ENCODE data around the gene RUVBL2. TPM values are rescaled to one million over a fixed set of nuclear protein-coding genes. Genes with fewer than 3 reads are reported as not detected.

RUVBL2 gene
- total RNA-seq, 6 experiments from 2014 or later, result 131 to 161 (median 159) TPM

DNA sequence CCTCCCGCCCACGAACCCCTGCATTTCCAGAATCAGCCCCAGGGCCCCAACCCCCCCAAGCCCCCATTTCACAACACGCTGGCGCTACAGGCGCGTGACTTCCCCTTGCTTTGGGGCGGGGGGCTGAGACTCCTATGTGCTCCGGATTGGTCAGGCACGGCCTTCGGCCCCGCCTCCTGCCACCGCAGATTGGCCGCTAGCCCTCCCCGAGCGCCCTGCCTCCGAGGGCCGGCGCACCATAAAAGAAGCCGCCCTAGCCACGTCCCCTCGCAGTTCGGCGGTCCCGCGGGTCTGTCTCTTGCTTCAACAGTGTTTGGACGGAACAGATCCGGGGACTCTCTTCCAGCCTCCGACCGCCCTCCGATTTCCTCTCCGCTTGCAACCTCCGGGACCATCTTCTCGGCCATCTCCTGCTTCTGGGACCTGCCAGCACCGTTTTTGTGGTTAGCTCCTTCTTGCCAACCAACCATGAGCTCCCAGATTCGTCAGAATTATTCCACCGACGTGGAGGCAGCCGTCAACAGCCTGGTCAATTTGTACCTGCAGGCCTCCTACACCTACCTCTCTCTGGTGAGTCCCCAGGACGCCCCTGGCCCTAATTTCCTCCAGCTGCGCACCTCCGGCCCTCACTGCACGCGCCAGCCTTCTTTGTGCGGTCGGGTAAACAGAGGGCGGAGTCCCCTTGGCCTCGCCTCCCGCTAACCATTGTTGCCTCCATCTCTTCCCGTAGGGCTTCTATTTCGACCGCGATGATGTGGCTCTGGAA is 28.5 kb upstream of the RUVBL2 start, which contains the start of gene FTL:
FTL (plus strand) TSS at position 270 of the 766 bp plus-strand sequence; CDS start at position 469, 199 bp downstream.
- Mint-ChIP-seq H3K4me3 (peak within 1 kb of the TSS; percentile 100), H3K27ac (peak within 1 kb of the TSS; percentile 99), H3K27me3 (ENCODE audit: insufficient read depth) (peaks cover 51% of the 10 kb centered on the region), H3K4me1 (ENCODE audit: low read depth) (peaks cover 63% of the 10 kb centered on the region), H3K36me3 (ENCODE audit: low read depth) (peaks cover 54% of the 10 kb centered on the region), H3K9me3 (peaks cover 14% of the 10 kb centered on the region)
- DNase-seq, result peak; percentile 95
- TF ChIP-seq, protein P1, sequence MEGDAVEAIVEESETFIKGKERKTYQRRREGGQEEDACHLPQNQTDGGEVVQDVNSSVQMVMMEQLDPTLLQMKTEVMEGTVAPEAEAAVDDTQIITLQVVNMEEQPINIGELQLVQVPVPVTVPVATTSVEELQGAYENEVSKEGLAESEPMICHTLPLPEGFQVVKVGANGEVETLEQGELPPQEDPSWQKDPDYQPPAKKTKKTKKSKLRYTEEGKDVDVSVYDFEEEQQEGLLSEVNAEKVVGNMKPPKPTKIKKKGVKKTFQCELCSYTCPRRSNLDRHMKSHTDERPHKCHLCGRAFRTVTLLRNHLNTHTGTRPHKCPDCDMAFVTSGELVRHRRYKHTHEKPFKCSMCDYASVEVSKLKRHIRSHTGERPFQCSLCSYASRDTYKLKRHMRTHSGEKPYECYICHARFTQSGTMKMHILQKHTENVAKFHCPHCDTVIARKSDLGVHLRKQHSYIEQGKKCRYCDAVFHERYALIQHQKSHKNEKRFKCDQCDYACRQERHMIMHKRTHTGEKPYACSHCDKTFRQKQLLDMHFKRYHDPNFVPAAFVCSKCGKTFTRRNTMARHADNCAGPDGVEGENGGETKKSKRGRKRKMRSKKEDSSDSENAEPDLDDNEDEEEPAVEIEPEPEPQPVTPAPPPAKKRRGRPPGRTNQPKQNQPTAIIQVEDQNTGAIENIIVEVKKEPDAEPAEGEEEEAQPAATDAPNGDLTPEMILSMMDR (IDR thresholded peaks at IDR 0.05), result no peak

DNA sequence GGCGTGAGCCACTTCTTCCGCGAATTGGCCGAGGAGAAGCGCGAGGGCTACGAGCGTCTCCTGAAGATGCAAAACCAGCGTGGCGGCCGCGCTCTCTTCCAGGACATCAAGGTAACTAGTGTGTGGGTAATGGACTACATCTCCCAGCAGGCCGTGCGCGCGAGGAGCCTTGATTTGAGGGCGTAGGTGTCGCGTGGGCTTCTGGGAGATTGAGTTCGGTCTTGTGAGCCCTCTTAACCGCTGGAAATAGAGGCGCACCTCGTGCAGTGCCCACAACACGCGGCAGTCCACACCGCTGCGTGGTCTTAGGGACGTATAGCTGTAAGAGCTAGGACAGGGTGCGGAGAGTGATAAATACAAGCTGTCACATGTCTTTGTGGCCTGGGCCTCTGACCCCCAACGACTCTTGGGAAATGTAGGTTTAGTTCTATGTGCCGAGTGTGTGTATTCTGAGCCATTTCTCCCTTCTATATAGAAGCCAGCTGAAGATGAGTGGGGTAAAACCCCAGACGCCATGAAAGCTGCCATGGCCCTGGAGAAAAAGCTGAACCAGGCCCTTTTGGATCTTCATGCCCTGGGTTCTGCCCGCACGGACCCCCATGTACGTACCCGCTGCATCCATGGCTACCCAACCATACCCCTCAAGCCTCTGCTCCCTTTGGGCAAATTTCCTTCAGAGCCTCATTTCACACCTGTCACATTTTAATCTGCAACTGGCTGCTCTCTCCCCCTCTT is 27.7 kb upstream of the RUVBL2 start:
- Mint-ChIP-seq H3K36me3 (ENCODE audit: low read depth) (peaks cover 59% of the 10 kb centered on the region), H3K4me1 (ENCODE audit: low read depth) (peaks cover 63% of the 10 kb centered on the region)

GRCh38 chr19:48966541-48967345 is 26.9 kb upstream of the RUVBL2 start:
- Mint-ChIP-seq H3K9me3 (peaks cover 14% of the 10 kb centered on the region), H3K27ac (peak overlapping the region; percentile 99), H3K27me3 (ENCODE audit: insufficient read depth) (peaks cover 46% of the 10 kb centered on the region), H3K36me3 (ENCODE audit: low read depth) (peaks cover 54% of the 10 kb centered on the region), H3K4me3 (peak overlapping the region; percentile 100), H3K4me1 (ENCODE audit: low read depth) (peaks cover 59% of the 10 kb centered on the region)
- no peak for DNase-seq
- TF ChIP-seq, protein P1 (IDR thresholded peaks at IDR 0.05), result no peak

More for the DNA sequence above, 27.7 kb upstream of the RUVBL2 start:
- Mint-ChIP-seq H3K4me3 (peak overlapping the region; percentile 100), H3K27me3 (ENCODE audit: insufficient read depth) (peaks cover 51% of the 10 kb centered on the region), H3K27ac (peak overlapping the region; percentile 99), H3K9me3 (peaks cover 14% of the 10 kb centered on the region)
- TF ChIP-seq, protein P1 (IDR thresholded peaks at IDR 0.05), result no peak
- DNase-seq, result peak; percentile 74

DNA sequence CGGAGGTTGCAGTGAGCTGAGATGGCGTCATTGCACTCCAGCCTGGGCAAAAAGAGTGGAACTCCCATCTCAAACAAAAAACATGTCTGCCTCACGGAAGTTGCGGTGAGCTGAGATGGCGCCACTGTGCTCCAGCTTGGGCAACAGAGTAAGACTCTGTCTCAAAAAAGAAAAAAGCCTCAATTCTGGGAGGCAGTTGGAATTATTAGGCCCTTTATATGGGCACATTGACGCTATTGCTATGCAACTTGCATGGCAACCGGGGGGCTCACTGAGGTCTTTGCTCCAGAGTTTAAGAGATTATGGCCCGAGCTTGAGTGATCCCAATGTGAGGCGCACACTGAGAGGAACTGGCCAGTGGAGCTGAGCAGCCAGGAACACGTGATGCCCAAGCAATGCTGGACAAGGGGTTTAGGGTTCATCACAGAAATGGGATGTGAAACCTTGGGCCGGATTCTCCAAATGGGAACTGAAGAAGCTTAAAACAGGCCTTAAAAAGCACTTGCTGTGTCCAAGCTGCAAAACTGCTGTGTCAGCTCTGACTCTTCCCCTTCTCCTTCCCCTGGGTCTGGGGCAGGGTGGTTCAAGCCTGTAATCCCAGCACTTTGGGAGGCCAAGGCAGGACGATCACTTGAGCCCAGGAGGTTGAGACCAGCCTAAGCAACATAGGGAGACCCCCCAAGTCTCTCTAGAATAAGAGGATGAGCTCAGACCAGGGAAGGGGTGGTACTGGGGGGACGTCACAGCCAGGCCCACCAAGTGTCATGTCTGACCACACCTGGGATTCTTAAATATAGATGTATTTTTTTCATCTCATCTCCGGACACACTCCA is 26.1 kb upstream of the RUVBL2 start:
- H3K4me1 Mint-ChIP-seq (ENCODE audit: low read depth), result peaks cover 51% of the 10 kb centered on the region
- peak; percentile 41 for DNase-seq
- H3K4me3 Mint-ChIP-seq, result peak overlapping the region; percentile 100
- TF ChIP-seq, protein P1 (IDR thresholded peaks at IDR 0.05), result peak; percentile 9; the same call in 1 of the 2 replicates
- peaks cover 14% of the 10 kb centered on the region for H3K9me3 Mint-ChIP-seq
- H3K36me3 Mint-ChIP-seq (ENCODE audit: low read depth), result peaks cover 51% of the 10 kb centered on the region
- H3K27ac Mint-ChIP-seq, result peak overlapping the region; percentile 99
- H3K27me3 Mint-ChIP-seq (ENCODE audit: insufficient read depth), result peaks cover 43% of the 10 kb centered on the region
